Measurements from ENCODE around the gene WSB1. TPM values are rescaled to one million over a fixed set of nuclear protein-coding genes. Genes with fewer than 3 reads are reported as not detected.
A peak's percentile ranks its signal among the peaks of the same experiment; 100 is the strongest.

The WSB1 gene
- total and polyA plus RNA-seq, 8 donors: 41.3 to 84.3 (median 53.6) TPM

GRCh38 chr17:27293359-27293897, 486 bp upstream of the WSB1 start:
- ATAC-seq (no peak), DNase-seq (peak in 3 of 6 donors; percentile 29 to 38 (median 37)), FAIRE-seq (no peak)
- WGBS, 2 donors: 84 to 87% methylated on average over 15 of the region's 15 CpGs
- Histone ChIP-seq H3K4me3 (peak overlapping the region in 3 of 4 donors; percentile 72 to 97 (median 96)), H3K4me1 (peaks cover 0 to 21% (median 15%) of the 10 kb centered on the region in 3 donors), H3K36me3 (no peaks in the 10 kb centered on the region), H3K27me3 (no peaks in the 10 kb centered on the region), H3K9me3 (no peaks in the 10 kb centered on the region), H3K27ac (peak overlapping the region; percentile 96 to 99 (median 98))
- intact Hi-C loops (cut with DNase I): no loop called here
- TF ChIP-seq, protein P1, sequence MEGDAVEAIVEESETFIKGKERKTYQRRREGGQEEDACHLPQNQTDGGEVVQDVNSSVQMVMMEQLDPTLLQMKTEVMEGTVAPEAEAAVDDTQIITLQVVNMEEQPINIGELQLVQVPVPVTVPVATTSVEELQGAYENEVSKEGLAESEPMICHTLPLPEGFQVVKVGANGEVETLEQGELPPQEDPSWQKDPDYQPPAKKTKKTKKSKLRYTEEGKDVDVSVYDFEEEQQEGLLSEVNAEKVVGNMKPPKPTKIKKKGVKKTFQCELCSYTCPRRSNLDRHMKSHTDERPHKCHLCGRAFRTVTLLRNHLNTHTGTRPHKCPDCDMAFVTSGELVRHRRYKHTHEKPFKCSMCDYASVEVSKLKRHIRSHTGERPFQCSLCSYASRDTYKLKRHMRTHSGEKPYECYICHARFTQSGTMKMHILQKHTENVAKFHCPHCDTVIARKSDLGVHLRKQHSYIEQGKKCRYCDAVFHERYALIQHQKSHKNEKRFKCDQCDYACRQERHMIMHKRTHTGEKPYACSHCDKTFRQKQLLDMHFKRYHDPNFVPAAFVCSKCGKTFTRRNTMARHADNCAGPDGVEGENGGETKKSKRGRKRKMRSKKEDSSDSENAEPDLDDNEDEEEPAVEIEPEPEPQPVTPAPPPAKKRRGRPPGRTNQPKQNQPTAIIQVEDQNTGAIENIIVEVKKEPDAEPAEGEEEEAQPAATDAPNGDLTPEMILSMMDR (IDR thresholded peaks at IDR 0.05): no peak

DNA sequence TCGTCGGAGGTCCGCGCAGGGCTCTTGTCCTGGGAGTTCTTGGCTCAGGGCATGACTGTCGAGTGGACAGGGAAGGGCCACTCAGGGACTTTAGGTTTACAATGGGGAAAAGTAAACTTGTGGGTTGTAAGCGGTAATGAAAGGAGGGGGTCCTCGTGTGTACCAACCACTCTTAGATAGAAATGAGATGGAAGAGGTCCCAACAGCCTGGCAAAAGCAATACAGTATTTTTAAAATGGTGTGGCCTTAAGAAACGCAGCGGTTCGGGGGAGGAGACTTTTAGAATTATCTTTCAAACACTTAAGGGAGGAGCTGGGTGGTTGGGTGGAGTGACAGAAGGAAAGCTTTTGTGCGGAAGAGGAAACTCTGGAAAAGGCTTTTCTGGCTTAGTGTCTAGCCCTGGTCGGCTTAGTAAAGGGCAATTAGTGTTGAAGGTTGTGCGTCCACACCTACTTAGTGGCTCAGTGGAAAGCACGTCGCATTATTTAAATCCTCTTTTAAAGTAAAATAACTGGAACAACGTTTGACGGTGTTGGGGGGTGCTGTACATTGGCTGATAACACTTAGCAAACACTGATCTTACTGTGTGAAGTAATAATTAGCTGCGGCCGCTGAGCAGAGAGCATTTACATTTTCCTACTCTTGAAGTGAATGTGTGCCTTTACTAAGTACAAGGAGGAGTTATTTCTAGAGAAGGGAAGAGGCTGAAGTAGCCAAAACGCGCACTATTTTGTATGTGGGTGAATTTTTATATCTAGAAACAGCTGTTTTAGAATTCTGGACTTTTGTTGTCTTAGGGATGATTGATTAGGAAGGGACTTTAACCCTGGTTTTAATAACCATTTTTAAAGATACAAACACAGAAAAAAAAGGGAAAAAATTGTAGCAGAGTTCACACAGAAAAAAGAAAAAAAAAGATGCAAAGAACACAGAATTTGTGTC, 1.0 kb downstream of the WSB1 start:
- intact Hi-C loops (cut with DNase I): no loop called here
- TF ChIP-seq, protein P1 (IDR thresholded peaks at IDR 0.05): no peak
- Histone ChIP-seq H3K36me3 (no peaks in the 10 kb centered on the region), H3K27ac (peak overlapping the region; percentile 96 to 99 (median 98)), H3K9me3 (no peaks in the 10 kb centered on the region), H3K4me1 (peaks cover 6 to 29% (median 15%) of the 10 kb centered on the region in 3 donors), H3K27me3 (no peaks in the 10 kb centered on the region), H3K4me3 (peak overlapping the region; percentile 72 to 97 (median 95))
- FAIRE-seq (no peak), ATAC-seq (peak; percentile 65 to 78 (median 74)), DNase-seq (peak in 3 of 6 donors; percentile 44 to 69 (median 64))
- WGBS, 2 donors: 0% methylated on average over 21 of the region's 21 CpGs

DNA sequence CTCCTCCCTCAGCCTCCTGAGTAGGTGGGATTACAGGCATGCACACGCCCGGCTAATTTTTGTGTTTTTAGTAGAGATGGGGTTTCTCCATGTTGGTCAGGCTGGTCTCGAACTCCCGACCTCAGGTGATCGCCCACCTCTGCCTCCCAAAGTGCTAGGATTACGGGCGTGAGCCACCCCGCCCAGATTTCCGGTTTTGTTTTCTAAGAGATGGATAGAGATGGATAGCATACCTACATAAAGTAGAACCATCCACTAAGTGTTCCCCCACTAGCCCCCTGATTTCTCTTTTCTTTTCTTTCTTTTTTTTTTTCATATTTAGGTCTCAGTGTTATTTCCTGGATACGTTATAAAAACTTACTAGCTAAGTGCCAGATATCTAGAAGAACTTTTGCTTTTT, 2.0 kb downstream of the WSB1 start:
- TF ChIP-seq, protein P1 (IDR thresholded peaks at IDR 0.05): no peak
- H3K27ac ChIP-seq: peak overlapping the region in 3 of 4 donors; percentile 97 to 99 (median 98)
- no peak for ATAC-seq
- intact Hi-C loops (cut with DNase I): no loop called here
- H3K4me3 ChIP-seq: peak overlapping the region in 3 of 4 donors; percentile 72 to 97 (median 96)
- WGBS, 2 donors: 1 to 5% methylated on average over 10 of the region's 10 CpGs
- no peak for DNase-seq
- no peaks in the 10 kb centered on the region for H3K27me3 ChIP-seq
- H3K9me3 ChIP-seq: no peaks in the 10 kb centered on the region
- H3K4me1 ChIP-seq: peaks cover 6 to 29% (median 15%) of the 10 kb centered on the region in 3 donors
- FAIRE-seq: no peak
- no peaks in the 10 kb centered on the region for H3K36me3 ChIP-seq

- intact Hi-C loops (cut with DNase I): no loop called here
- Histone ChIP-seq H3K9me3 (no peaks in the 10 kb centered on the region), H3K27ac (peak overlapping the region in 2 of 4 donors; percentile 98 to 99), H3K27me3 (no peaks in the 10 kb centered on the region), H3K4me1 (peaks cover 6 to 32% (median 15%) of the 10 kb centered on the region in 3 donors), H3K4me3 (peak overlapping the region in 3 of 4 donors; percentile 72 to 97 (median 96)), H3K36me3 (no peaks in the 10 kb centered on the region)
- no peak for ATAC-seq
- no peak for DNase-seq
- no peak for FAIRE-seq
- 3% methylated on average over 2 of the region's 2 CpGs for WGBS, 2 donors
- TF ChIP-seq, protein P1 (IDR thresholded peaks at IDR 0.05): no peak
Observed at GRCh38 chr17:27296428-27296979, 2.6 kb downstream of the WSB1 start.
